ENCODE results near the gene SLC7A10. TPM values are rescaled to one million over a fixed set of nuclear protein-coding genes. Genes with fewer than 3 reads are reported as not detected.

SLC7A10 gene
- total RNA-seq, 4 donors from 2014 or later: not detected

GRCh38 chr19:33248954-33249613 lies 23.4 kb upstream of the SLC7A10 start:
- 49% methylated on average over 6 of the region's 28 CpGs for WGBS
- Histone ChIP-seq H3K27ac (replicated peaks in 1 of 4) (no peak overlapping the region), H3K4me3 (no peak overlapping the region), H3K9me3 (peaks cover 0 to 13% (median 9%) of the 10 kb centered on the region in 4 donors), H3K4me1 (no peaks in the 10 kb centered on the region), H3K27me3 (peaks cover 0 to 33% (median 0%) of the 10 kb centered on the region in 4 donors), H3K36me3 (no peaks in the 10 kb centered on the region)
- DNase-seq (ENCODE audit: extremely low spot score): no peak
- TF ChIP-seq POLR2AphosphoS5 (IDR thresholded peaks at IDR 0.05): no peak
- no peak for TF ChIP-seq CTCF (IDR thresholded peaks at IDR 0.05)
- TF ChIP-seq POLR2A (IDR thresholded peaks at IDR 0.05; ENCODE audit: low read depth): no peak
- TF ChIP-seq EP300 (IDR thresholded peaks at IDR 0.05): no peak
- intact Hi-C loops (cut with DNase I): no loop called here

- H3K36me3 ChIP-seq: no peaks in the 10 kb centered on the region
- H3K27ac ChIP-seq (replicated peaks in 1 of 4): no peak overlapping the region
- TF ChIP-seq CTCF (IDR thresholded peaks at IDR 0.05) (no peak), POLR2AphosphoS5 (IDR thresholded peaks at IDR 0.05) (no peak), EP300 (IDR thresholded peaks at IDR 0.05) (no peak), POLR2A (IDR thresholded peaks at IDR 0.05; ENCODE audit: low read depth) (no peak)
- intact Hi-C loops (cut with DNase I): no loop called here
- H3K4me1 ChIP-seq: no peaks in the 10 kb centered on the region
- peaks cover 0 to 13% (median 9%) of the 10 kb centered on the region in 4 donors for H3K9me3 ChIP-seq
- 67% methylated on average over 9 of the region's 11 CpGs for WGBS
- peaks cover 0 to 28% (median 0%) of the 10 kb centered on the region in 4 donors for H3K27me3 ChIP-seq
- DNase-seq (ENCODE audit: extremely low spot score): no peak
- no peak overlapping the region for H3K4me3 ChIP-seq
Measured at GRCh38 chr19:33248553-33248953, 22.9 kb upstream of the SLC7A10 start.

- TF ChIP-seq POLR2A (IDR thresholded peaks at IDR 0.05; ENCODE audit: low read depth) (no peak), POLR2AphosphoS5 (IDR thresholded peaks at IDR 0.05) (no peak), CTCF (IDR thresholded peaks at IDR 0.05) (no peak), EP300 (IDR thresholded peaks at IDR 0.05) (no peak)
- Histone ChIP-seq H3K36me3 (no peaks in the 10 kb centered on the region), H3K27ac (replicated peaks in 1 of 4) (no peak overlapping the region), H3K9me3 (peaks cover 0 to 13% (median 9%) of the 10 kb centered on the region in 4 donors), H3K4me1 (no peaks in the 10 kb centered on the region), H3K27me3 (peaks cover 0 to 24% (median 0%) of the 10 kb centered on the region in 4 donors), H3K4me3 (no peak overlapping the region)
- 81% methylated on average over 2 of the region's 8 CpGs for WGBS
- no peak for DNase-seq (ENCODE audit: extremely low spot score)
- intact Hi-C loops (cut with DNase I): no loop called here
Measured at GRCh38 chr19:33248104-33248503, 22.5 kb upstream of the SLC7A10 start.

GRCh38 chr19:33247441-33247819 lies 21.8 kb upstream of the SLC7A10 start:
- no peaks in the 10 kb centered on the region for H3K36me3 ChIP-seq
- no peak overlapping the region for H3K4me3 ChIP-seq
- intact Hi-C loops (cut with DNase I): no loop called here
- H3K27me3 ChIP-seq: peaks cover 0 to 21% (median 0%) of the 10 kb centered on the region in 4 donors
- H3K9me3 ChIP-seq: peaks cover 0 to 13% (median 9%) of the 10 kb centered on the region in 4 donors
- WGBS: no CpG with 5 or more reads among the region's 1 CpG
- DNase-seq (ENCODE audit: extremely low spot score): no peak
- no peak for TF ChIP-seq POLR2AphosphoS5 (IDR thresholded peaks at IDR 0.05)
- no peak for TF ChIP-seq POLR2A (IDR thresholded peaks at IDR 0.05; ENCODE audit: low read depth)
- no peaks in the 10 kb centered on the region for H3K4me1 ChIP-seq
- H3K27ac ChIP-seq (replicated peaks in 1 of 4): no peak overlapping the region

- intact Hi-C loops (cut with DNase I): no loop called here
- 87% methylated on average over 6 of the region's 7 CpGs for WGBS
- Histone ChIP-seq H3K4me3 (no peak overlapping the region), H3K27ac (replicated peaks in 1 of 4) (no peak overlapping the region), H3K4me1 (peaks cover 0 to 3% (median under 1%) of the 10 kb centered on the region in 4 donors), H3K36me3 (no peaks in the 10 kb centered on the region), H3K9me3 (peaks cover 0 to 13% (median 9%) of the 10 kb centered on the region in 4 donors), H3K27me3 (peaks cover 0 to 23% (median 0%) of the 10 kb centered on the region in 4 donors)
- TF ChIP-seq EP300 (IDR thresholded peaks at IDR 0.05): no peak
- no peak for TF ChIP-seq POLR2AphosphoS5 (IDR thresholded peaks at IDR 0.05)
- no peak for TF ChIP-seq POLR2A (IDR thresholded peaks at IDR 0.05; ENCODE audit: low read depth)
- TF ChIP-seq CTCF (IDR thresholded peaks at IDR 0.05): no peak
- DNase-seq (ENCODE audit: extremely low spot score): no peak
Measured at GRCh38 chr19:33246709-33247440, 21.2 kb upstream of the SLC7A10 start.

Measured in esophagus muscularis mucosa (tissue), 4 donors.